PC-9 (cell line): ENCODE results near the gene LRMDA. TPM values are rescaled to one million over a fixed set of nuclear protein-coding genes. Genes with fewer than 3 reads are reported as not detected.

ENCODE experiments used
- BruUV-seq: library from RNA; stranded (reverse); fragments of 400-500 nt; replicated peaks from 2 replicates; lab custom pipeline; 2021; lab: Mats Ljungman, UMichigan
- CTCF ChIA-PET: fragments of 300-600 bp; sonication (Branson Sonifier 250); formaldehyde crosslinking; loops from one replicate; lab custom pipeline; 2022; ENCODE audit warnings: antibody characterized with exemption; lab: Charles Lee
- POLR2A ChIA-PET: fragments of 300-600 bp; sonication (Branson Sonifier 250); formaldehyde crosslinking; loops from one replicate; lab custom pipeline; 2022; ENCODE audit warnings: antibody characterized with exemption; ENCODE audit not compliant: unreplicated experiment; lab: Charles Lee
- DNase-seq, 2 experiments: peaks; one replicate each; pipeline versions ENCODE4 v3.0.0 to v3.0.0-alpha.2; 2015 to 2022; ENCODE audit warnings: mixed read lengths in 1 of 2
- H2AFZ ChIP-seq: fragments of 200-600 bp; sonication (generic); 2 replicates; pipeline ENCODE4 v1.8.1; 2017; ENCODE audit warnings: antibody characterized with exemption
- H3F3A ChIP-seq: fragments of 200-600 bp; sonication (generic); 2 replicates; pipeline ENCODE4 v1.8.1; 2017; ENCODE audit warnings: antibody characterized with exemption, mild to moderate bottlenecking, low read depth; ENCODE audit not compliant: insufficient read depth
- H3K27ac ChIP-seq: fragments of 200-600 bp; sonication (generic); 2 replicates; pipeline ENCODE4 v1.6.1; 2016; ENCODE audit warnings: mixed run types
- H3K27me3 ChIP-seq: fragments of 200-600 bp; sonication (generic); 2 replicates; pipeline ENCODE4 v1.6.1; 2016; ENCODE audit warnings: low read depth, mixed run types; ENCODE audit not compliant: insufficient read depth
- H3K36me3 ChIP-seq: fragments of 200-600 bp; sonication (generic); 2 replicates; pipeline ENCODE4 v1.6.1; 2016; ENCODE audit warnings: low read depth, mixed run types
- H3K4me1 ChIP-seq: fragments of 200-600 bp; sonication (generic); replicated peaks from 2 replicates; pipeline ENCODE4 v1.6.1; 2016; ENCODE audit warnings: mixed run types; ENCODE audit not compliant: insufficient read depth
- H3K4me2 ChIP-seq: fragments of 200-600 bp; sonication (generic); 2 replicates; pipeline ENCODE4 v1.6.1; 2017; ENCODE audit warnings: mixed run types
- H3K4me3 ChIP-seq: fragments of 200-600 bp; sonication (generic); 2 replicates; pipeline ENCODE4 v1.6.1; 2016; ENCODE audit warnings: mixed run types
- H3K79me2 ChIP-seq: fragments of 200-600 bp; sonication (generic); 2 replicates; pipeline ENCODE4 v1.6.1; 2017; ENCODE audit warnings: low read depth, mixed run types
- H3K9me2 ChIP-seq: fragments of 200-600 bp; sonication (generic); 2 replicates; pipeline ENCODE4 v1.8.1; 2017; ENCODE audit warnings: mild to moderate bottlenecking; ENCODE audit not compliant: insufficient read depth
- H3K9me3 ChIP-seq: fragments of 200-600 bp; sonication (generic); 2 replicates; pipeline ENCODE4 v1.8.1; 2016; ENCODE audit warnings: low read depth; ENCODE audit not compliant: insufficient read depth
- H4K20me1 ChIP-seq: fragments of 200-600 bp; sonication (generic); 2 replicates; pipeline ENCODE4 v1.8.1; 2017; ENCODE audit not compliant: insufficient read depth
- CTCF ChIP-seq: fragments of 200-600 bp; sonication (generic); conservative IDR thresholded peaks from 2 replicates; pipeline ENCODE4 v1.6.1; 2017; ENCODE audit warnings: mixed run types, antibody characterized with exemption, mild to moderate bottlenecking, moderate library complexity
- EZH2 ChIP-seq: fragments of 200-600 bp; sonication (generic); IDR thresholded peaks from 2 replicates; pipeline ENCODE4 v1.8.0; 2017; ENCODE audit warnings: antibody characterized with exemption, low read depth
- intact Hi-C: fragments of 100-400 bp; cut with micrococcal nuclease; formaldehyde crosslinking; loops from one replicate; pipeline ENCODE4 v1.10.0; 2022; ENCODE audit not compliant: unreplicated experiment
- total RNA-seq: library from RNA; stranded (reverse); gene quantifications from 2 replicates; pipeline ENCODE4 v1.2.3, GENCODE V29; 2021

Gene LRMDA
- total RNA-seq, 1 experiment from 2014 or later: not detected

- no peaks in the 10 kb centered on the region for H4K20me1 ChIP-seq
- no peak overlapping the region for H3K4me3 ChIP-seq
- BruUV-seq: no TSS peak
- no peak for DNase-seq
- H3K27ac ChIP-seq: no peak overlapping the region
- H3K4me2 ChIP-seq: peak overlapping the region; percentile 89; the same call in 1 of the 2 replicates
- no peaks in the 10 kb centered on the region for H3K9me2 ChIP-seq
- H3K4me1 ChIP-seq: peaks cover 53% of the 10 kb centered on the region
- ChIA-PET POLR2A (no interaction called here), CTCF (no interaction called here)
- no peaks in the 10 kb centered on the region for H3K27me3 ChIP-seq
- H3K9me3 ChIP-seq: no peaks in the 10 kb centered on the region
- H2AFZ ChIP-seq: no peak overlapping the region
- H3K36me3 ChIP-seq: no peaks in the 10 kb centered on the region
- H3F3A ChIP-seq: peaks cover 31% of the 10 kb centered on the region
- intact Hi-C loops: no loop called here
- no peak for TF ChIP-seq CTCF
- TF ChIP-seq EZH2: no peak
- H3K79me2 ChIP-seq: no peaks in the 10 kb centered on the region
Measured at GRCh38 chr10:75427951-75428350, 3.5 kb upstream of the LRMDA start.

- Histone ChIP-seq H3K4me1 (peaks cover 53% of the 10 kb centered on the region), H4K20me1 (no peaks in the 10 kb centered on the region), H3K36me3 (no peaks in the 10 kb centered on the region), H2AFZ (no peak overlapping the region), H3F3A (peaks cover 31% of the 10 kb centered on the region), H3K9me3 (no peaks in the 10 kb centered on the region), H3K4me3 (no peak overlapping the region), H3K27ac (no peak overlapping the region), H3K4me2 (peak overlapping the region; percentile 89), H3K79me2 (no peaks in the 10 kb centered on the region), H3K9me2 (no peaks in the 10 kb centered on the region), H3K27me3 (no peaks in the 10 kb centered on the region)
- no peak for DNase-seq
- ChIA-PET CTCF (no interaction called here), POLR2A (no interaction called here)
- no peak for TF ChIP-seq EZH2
- no TSS peak for BruUV-seq
- intact Hi-C loops: no loop called here
Measured at GRCh38 chr10:75428434-75429158, 2.8 kb upstream of the LRMDA start.

- ChIA-PET POLR2A (no interaction called here), CTCF (no interaction called here)
- no peak overlapping the region for H3K4me3 ChIP-seq
- no peaks in the 10 kb centered on the region for H3K79me2 ChIP-seq
- H3K27me3 ChIP-seq: no peaks in the 10 kb centered on the region
- no peak overlapping the region for H3K27ac ChIP-seq
- no peak for TF ChIP-seq CTCF
- no peak for TF ChIP-seq EZH2
- H3K9me2 ChIP-seq: no peaks in the 10 kb centered on the region
- H2AFZ ChIP-seq: no peak overlapping the region
- peaks cover 31% of the 10 kb centered on the region for H3F3A ChIP-seq
- no peaks in the 10 kb centered on the region for H3K9me3 ChIP-seq
- H3K4me2 ChIP-seq: peak overlapping the region; percentile 89
- H4K20me1 ChIP-seq: no peaks in the 10 kb centered on the region
- intact Hi-C loops: no loop called here
- peaks cover 53% of the 10 kb centered on the region for H3K4me1 ChIP-seq
- no peaks in the 10 kb centered on the region for H3K36me3 ChIP-seq
- BruUV-seq: no TSS peak
- peak in 1 of 2 experiments; percentile 44 for DNase-seq
Measured at GRCh38 chr10:75429159-75429827, 2.1 kb upstream of the LRMDA start.
